ENCODE data around the gene NFIA.

GRCh38 chr1:61138921-61139774 lies 56.8 kb downstream of the NFIA start:
- TF ChIP-seq CTCF (IDR thresholded peaks at IDR 0.05) (no peak), POLR2AphosphoS5 (IDR thresholded peaks at IDR 0.05; ENCODE audit: low read depth, low read length) (no peak), SIN3A (IDR thresholded peaks at IDR 0.05; ENCODE audit: borderline replicate concordance, insufficient read depth, low read depth, low read length) (no peak)

All from Panc1 (cell line).